IPS-15b (cell line): ENCODE results near the gene LHX5.

ENCODE experiments used
- H3K27me3 ChIP-seq: one replicate; pipeline ENCODE4 v1.6.1; 2013; ENCODE audit warnings: low read length; ENCODE audit not compliant: control insufficient read depth, insufficient read depth
- H3K36me3 ChIP-seq: one replicate; pipeline ENCODE4 v1.6.1; 2013; ENCODE audit warnings: low read length; ENCODE audit not compliant: control insufficient read depth, insufficient read depth
- H3K4me1 ChIP-seq: one replicate; pipeline ENCODE4 v1.6.1; 2013; ENCODE audit warnings: mild to moderate bottlenecking, low read length; ENCODE audit not compliant: control insufficient read depth, insufficient read depth
- H3K4me3 ChIP-seq: one replicate; pipeline ENCODE4 v1.5.1; 2013; ENCODE audit warnings: low read depth, low read length
- H3K9ac ChIP-seq: one replicate; pipeline ENCODE4 v1.6.1; 2013; ENCODE audit warnings: low read depth, mild to moderate bottlenecking, low read length
- H3K9me3 ChIP-seq: one replicate; pipeline ENCODE4 v1.6.1; 2013; ENCODE audit warnings: mild to moderate bottlenecking, low read length; ENCODE audit not compliant: control insufficient read depth, insufficient read depth

LHX5 gene

DNA sequence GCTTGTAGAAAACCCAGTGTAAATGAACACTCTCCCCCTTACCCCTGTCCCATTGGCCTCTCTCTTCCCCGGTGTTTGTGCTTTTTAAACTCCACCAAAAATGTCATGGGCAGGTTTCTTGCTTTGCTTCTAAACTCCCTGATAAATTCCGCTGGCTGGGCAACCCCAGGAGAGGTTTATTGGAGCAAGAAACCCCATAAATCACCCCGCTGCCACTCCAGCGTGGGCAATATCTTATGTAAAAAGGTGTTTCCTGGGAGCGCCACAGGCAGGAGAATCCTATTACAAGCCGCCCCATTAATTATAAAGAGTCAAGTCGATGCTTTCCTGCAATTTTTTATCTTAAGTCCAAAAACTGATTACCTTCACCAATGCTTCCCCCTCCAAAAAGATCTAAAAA, 22.8 kb downstream of the LHX5 start:
- no peak overlapping the region for H3K9ac ChIP-seq
- no peaks in the 10 kb centered on the region for H3K4me1 ChIP-seq
- H3K4me3 ChIP-seq, result no peak overlapping the region
- H3K36me3 ChIP-seq, result no peaks in the 10 kb centered on the region
- H3K9me3 ChIP-seq, result no peaks in the 10 kb centered on the region
- H3K27me3 ChIP-seq, result no peaks in the 10 kb centered on the region

DNA sequence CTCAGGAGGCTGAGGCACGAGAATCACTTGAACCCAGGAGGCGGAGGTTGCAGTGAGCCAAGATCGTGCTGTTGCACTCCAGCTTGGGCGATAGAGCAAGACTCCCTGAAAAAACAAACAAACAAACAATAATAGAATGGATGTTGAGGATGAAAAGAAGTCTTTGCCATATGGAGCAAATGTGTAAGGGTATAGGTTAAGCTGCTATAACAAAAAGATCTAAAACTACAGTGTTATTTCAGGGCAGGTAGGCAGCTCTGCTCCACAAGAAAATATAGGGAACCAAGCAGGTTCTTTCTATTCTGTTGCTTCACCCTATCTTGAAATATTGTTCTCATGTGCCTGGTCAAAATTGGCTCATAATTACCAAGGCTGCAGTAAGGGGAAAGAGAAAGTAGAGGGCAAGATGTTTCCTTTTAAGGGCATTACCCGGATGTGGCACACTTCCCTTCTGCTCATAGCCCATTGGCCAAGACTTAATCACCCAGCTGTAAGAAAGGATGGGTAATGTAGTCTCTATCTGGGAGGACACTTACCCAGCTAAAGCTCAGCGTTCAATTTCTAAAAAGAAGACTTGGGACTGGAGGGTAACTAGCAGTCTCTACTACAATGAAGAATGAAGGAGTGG, 26.0 kb downstream of the LHX5 start:
- Histone ChIP-seq H3K9ac (no peak overlapping the region), H3K9me3 (no peaks in the 10 kb centered on the region), H3K36me3 (no peaks in the 10 kb centered on the region)

GRCh38 chr12:113443030-113443539, 28.6 kb downstream of the LHX5 start:
- Histone ChIP-seq H3K27me3 (no peaks in the 10 kb centered on the region), H3K36me3 (no peaks in the 10 kb centered on the region), H3K9me3 (no peaks in the 10 kb centered on the region), H3K9ac (no peak overlapping the region), H3K4me3 (no peak overlapping the region), H3K4me1 (no peaks in the 10 kb centered on the region)

More for the DNA sequence above, 26.0 kb downstream of the LHX5 start:
- Histone ChIP-seq H3K4me3 (no peak overlapping the region), H3K27me3 (no peaks in the 10 kb centered on the region), H3K4me1 (no peaks in the 10 kb centered on the region)

GRCh38 chr12:113440947-113441782, 30.5 kb downstream of the LHX5 start:
- no peaks in the 10 kb centered on the region for H3K9me3 ChIP-seq
- no peaks in the 10 kb centered on the region for H3K27me3 ChIP-seq
- H3K9ac ChIP-seq, result no peak overlapping the region
- H3K4me3 ChIP-seq, result no peak overlapping the region
- no peaks in the 10 kb centered on the region for H3K4me1 ChIP-seq
- no peaks in the 10 kb centered on the region for H3K36me3 ChIP-seq

DNA sequence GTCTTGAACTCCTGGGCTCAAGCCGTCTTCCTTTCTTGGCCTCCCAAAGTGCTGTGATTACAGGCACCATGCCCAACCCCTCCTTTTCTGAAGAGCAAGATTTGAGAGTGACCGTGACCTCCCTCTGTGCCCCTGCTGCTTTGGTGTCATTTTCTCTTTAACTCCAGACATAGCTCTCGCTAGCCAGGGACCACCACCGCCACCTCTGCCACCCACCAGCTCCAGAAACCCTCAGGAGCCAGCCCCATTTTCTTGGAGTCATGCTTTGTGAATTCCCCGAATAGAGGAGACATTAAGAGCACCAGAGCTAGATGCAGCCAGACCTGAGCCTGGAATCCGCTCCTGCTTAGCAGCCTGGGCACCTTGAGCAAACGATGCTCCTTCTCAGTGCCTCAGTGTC, 31.3 kb downstream of the LHX5 start:
- Histone ChIP-seq H3K4me3 (no peak overlapping the region), H3K9me3 (no peaks in the 10 kb centered on the region), H3K4me1 (no peaks in the 10 kb centered on the region), H3K36me3 (no peaks in the 10 kb centered on the region), H3K9ac (no peak overlapping the region), H3K27me3 (no peaks in the 10 kb centered on the region)

GRCh38 chr12:113439606-113440030, 32.1 kb downstream of the LHX5 start:
- Histone ChIP-seq H3K36me3 (no peaks in the 10 kb centered on the region), H3K9me3 (no peaks in the 10 kb centered on the region), H3K27me3 (no peaks in the 10 kb centered on the region), H3K4me1 (no peaks in the 10 kb centered on the region), H3K9ac (no peak overlapping the region), H3K4me3 (no peak overlapping the region)

GRCh38 chr12:113439301-113439597, 32.4 kb downstream of the LHX5 start:
- no peaks in the 10 kb centered on the region for H3K36me3 ChIP-seq
- H3K4me1 ChIP-seq, result no peaks in the 10 kb centered on the region
- H3K27me3 ChIP-seq, result no peaks in the 10 kb centered on the region
- H3K4me3 ChIP-seq, result no peak overlapping the region
- H3K9ac ChIP-seq, result no peak overlapping the region
- H3K9me3 ChIP-seq, result no peaks in the 10 kb centered on the region

GRCh38 chr12:113438523-113439300, 33.0 kb downstream of the LHX5 start:
- H3K36me3 ChIP-seq, result no peaks in the 10 kb centered on the region
- no peak overlapping the region for H3K4me3 ChIP-seq
- no peaks in the 10 kb centered on the region for H3K27me3 ChIP-seq
- no peak overlapping the region for H3K9ac ChIP-seq
- H3K4me1 ChIP-seq, result no peaks in the 10 kb centered on the region
- H3K9me3 ChIP-seq, result no peaks in the 10 kb centered on the region

DNA sequence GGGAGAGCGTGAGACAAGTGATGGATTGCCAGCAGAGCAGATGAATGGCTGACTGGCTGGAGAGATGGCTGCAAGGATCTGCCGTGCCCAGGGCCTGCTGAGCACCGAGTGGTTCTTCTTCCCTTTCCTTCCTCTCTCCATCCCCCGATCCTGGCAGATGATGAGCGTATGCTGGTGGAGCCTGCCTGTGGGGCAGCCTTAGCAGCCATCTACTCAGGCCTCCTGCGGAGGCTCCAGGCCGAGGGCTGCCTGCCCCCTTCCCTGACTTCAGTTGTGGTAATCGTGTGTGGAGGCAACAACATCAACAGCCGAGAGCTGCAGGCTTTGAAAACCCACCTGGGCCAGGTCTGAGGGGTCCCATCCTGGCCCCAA, 34.0 kb downstream of the LHX5 start:
- H3K4me1 ChIP-seq, result no peaks in the 10 kb centered on the region
- no peaks in the 10 kb centered on the region for H3K27me3 ChIP-seq
- H3K9me3 ChIP-seq, result no peaks in the 10 kb centered on the region
- no peak overlapping the region for H3K9ac ChIP-seq
- H3K4me3 ChIP-seq, result no peak overlapping the region
- no peaks in the 10 kb centered on the region for H3K36me3 ChIP-seq

DNA sequence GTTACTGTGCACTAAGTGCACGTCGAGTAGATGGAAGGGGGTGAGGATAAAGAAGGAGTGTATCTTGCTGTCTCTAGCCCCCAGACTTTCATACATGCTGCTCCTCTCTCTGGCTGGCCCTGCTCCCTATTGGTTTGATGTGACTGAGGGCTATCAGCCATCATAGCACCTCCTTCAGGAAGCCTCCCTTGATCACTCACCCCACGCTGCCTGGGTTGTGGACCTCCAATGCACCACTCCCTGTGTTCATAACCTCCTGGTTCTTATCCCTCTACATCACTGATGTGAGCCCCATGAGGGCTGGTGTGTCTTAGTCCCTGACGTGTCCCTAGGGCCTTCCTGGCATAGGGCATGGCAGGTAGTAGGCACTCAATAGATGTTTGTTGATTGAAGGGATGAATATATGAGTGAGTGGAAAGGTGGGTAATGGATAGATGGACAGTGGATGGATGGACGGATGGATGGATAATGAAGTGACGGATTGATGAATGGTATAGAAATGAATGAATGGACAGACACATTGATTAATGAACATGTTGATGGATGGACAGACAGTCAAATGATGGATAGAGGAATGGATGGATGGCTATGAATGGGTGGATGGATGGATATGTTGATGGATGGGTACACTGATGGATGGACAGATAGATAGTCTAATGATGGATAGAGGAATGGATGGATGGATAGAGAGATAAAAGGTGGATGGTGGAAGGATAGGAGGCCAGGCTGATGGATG, 34.5 kb downstream of the LHX5 start:
- Histone ChIP-seq H3K4me1 (no peaks in the 10 kb centered on the region), H3K36me3 (no peaks in the 10 kb centered on the region), H3K9me3 (no peaks in the 10 kb centered on the region), H3K27me3 (no peaks in the 10 kb centered on the region), H3K9ac (no peak overlapping the region), H3K4me3 (no peak overlapping the region)

GRCh38 chr12:113436586-113436985, 35.1 kb downstream of the LHX5 start:
- Histone ChIP-seq H3K36me3 (no peaks in the 10 kb centered on the region), H3K27me3 (no peaks in the 10 kb centered on the region), H3K4me3 (no peak overlapping the region), H3K4me1 (no peaks in the 10 kb centered on the region), H3K9me3 (no peaks in the 10 kb centered on the region), H3K9ac (no peak overlapping the region)
